GM21526 (cell line): ENCODE data around the gene FGFR4.
A peak's percentile ranks its signal among the peaks of the same experiment; 100 is the strongest.

Experiments
- ATAC-seq: cut with Tn5 transposase; IDR thresholded peaks from one replicate; pipeline ENCODE4 v1.9.1; 2021; ENCODE audit warnings: moderate library complexity; ENCODE audit not compliant: unreplicated experiment, low FRiP score

Gene FGFR4

GRCh38 chr5:177131019-177131320 is 44.3 kb downstream of the FGFR4 start:
- no peak for ATAC-seq

GRCh38 chr5:177131352-177132135 is 44.8 kb downstream of the FGFR4 start:
- ATAC-seq, result no peak

- ATAC-seq, result peak; percentile 12
Observed at GRCh38 chr5:177132136-177133095, 45.7 kb downstream of the FGFR4 start.

- ATAC-seq, result peak; percentile 44
Observed at GRCh38 chr5:177133096-177133852, 46.6 kb downstream of the FGFR4 start, which contains the start of gene NSD1. NSD1 (plus strand) TSS chr5:177133773; CDS start chr5:177135104, 1,331 bp downstream.

- ATAC-seq, result peak; percentile 26
Observed at GRCh38 chr5:177133853-177134696, 47.4 kb downstream of the FGFR4 start.

GRCh38 chr5:177134697-177135225 is 48.0 kb downstream of the FGFR4 start:
- ATAC-seq, result no peak

GRCh38 chr5:177140312-177140711 is 53.6 kb downstream of the FGFR4 start:
- no peak for ATAC-seq

- no peak for ATAC-seq
Observed at GRCh38 chr5:177141496-177141895, 54.8 kb downstream of the FGFR4 start.

GRCh38 chr5:177142098-177142611 is 55.4 kb downstream of the FGFR4 start:
- no peak for ATAC-seq

- no peak for ATAC-seq
Observed at GRCh38 chr5:177142778-177143177, 56.1 kb downstream of the FGFR4 start.

GRCh38 chr5:177146891-177147638 is 60.4 kb downstream of the FGFR4 start:
- no peak for ATAC-seq
